Measurements from ENCODE around the gene PGA3. TPM values are rescaled to one million over a fixed set of nuclear protein-coding genes. Genes with fewer than 3 reads are reported as not detected.

PGA3 gene
- total RNA-seq, 2 donors from 2014 or later, result not detected

DNA sequence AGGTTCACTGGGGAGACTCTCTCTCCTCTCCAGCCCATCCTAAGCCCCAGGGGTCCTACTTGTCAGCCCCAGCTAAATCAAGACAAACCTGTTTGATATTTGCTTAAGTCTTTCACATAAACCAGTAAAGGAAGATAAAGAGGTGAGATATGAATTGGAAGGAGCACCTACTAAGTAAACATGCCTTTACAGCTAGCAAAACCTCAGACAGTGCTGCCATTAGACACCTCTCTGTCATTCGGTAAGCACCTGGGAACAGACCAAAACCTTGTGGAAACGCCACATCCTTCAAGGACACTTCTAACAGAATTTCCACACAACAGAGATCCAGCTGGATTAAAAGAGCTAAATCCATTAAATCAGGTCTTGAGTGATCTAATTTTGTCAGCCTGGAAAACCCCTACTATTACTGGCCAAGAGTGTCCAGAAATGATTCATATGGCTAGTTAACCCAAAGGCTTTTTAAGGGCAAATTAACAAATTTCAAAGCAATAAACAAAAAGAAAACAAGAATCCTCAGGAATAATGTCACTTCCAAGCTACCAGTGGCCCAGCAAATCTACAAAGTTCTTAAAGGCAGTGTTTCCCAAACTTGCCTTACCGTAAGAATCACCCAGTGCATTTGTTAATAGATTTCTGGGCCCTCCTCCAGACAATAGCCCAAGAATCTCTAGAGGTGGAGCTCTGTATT, 44.5 kb upstream of the PGA3 start:
- Mint-ChIP-seq H3K4me3 (peak overlapping the region; percentile 25), H3K27ac (peak overlapping the region; percentile 74), H3K36me3 (ENCODE audit: low read depth) (peaks cover 26% of the 10 kb centered on the region), H3K4me1 (peaks cover 38% of the 10 kb centered on the region), H3K9me3 (peaks cover 7% of the 10 kb centered on the region), H3K27me3 (ENCODE audit: insufficient read depth) (peaks cover 5% of the 10 kb centered on the region)
- peaks cover 2% of the 10 kb centered on the region for H3K4me1 ChIP-seq (ENCODE audit: control insufficient read depth, insufficient read depth, low read length)
- peaks cover 16% of the 10 kb centered on the region for H3K36me3 ChIP-seq (ENCODE audit: control insufficient read depth, insufficient read depth, low read length)
- WGBS, 2 experiments (ENCODE audit: insufficient coverage in 1 of 2, insufficient read length in 1 of 2), result 65 to 88% methylated on average over 3 of the region's 3 CpGs
- H3K4me3 ChIP-seq (ENCODE audit: low read length), result peak overlapping the region; percentile 57
- DNase-seq, result peak; percentile 62
- H3K9ac ChIP-seq (ENCODE audit: extremely low read depth, low read length, poor library complexity, severe bottlenecking), result no peak overlapping the region
- H3K27me3 ChIP-seq (ENCODE audit: control insufficient read depth, insufficient read depth, low read length, poor library complexity, severe bottlenecking), result no peaks in the 10 kb centered on the region
- H3K9me3 ChIP-seq (ENCODE audit: control insufficient read depth, low read length), result peaks cover 25% of the 10 kb centered on the region
- no peak overlapping the region for H3K27ac ChIP-seq (ENCODE audit: low read depth, low read length)
- TF ChIP-seq, protein P1, sequence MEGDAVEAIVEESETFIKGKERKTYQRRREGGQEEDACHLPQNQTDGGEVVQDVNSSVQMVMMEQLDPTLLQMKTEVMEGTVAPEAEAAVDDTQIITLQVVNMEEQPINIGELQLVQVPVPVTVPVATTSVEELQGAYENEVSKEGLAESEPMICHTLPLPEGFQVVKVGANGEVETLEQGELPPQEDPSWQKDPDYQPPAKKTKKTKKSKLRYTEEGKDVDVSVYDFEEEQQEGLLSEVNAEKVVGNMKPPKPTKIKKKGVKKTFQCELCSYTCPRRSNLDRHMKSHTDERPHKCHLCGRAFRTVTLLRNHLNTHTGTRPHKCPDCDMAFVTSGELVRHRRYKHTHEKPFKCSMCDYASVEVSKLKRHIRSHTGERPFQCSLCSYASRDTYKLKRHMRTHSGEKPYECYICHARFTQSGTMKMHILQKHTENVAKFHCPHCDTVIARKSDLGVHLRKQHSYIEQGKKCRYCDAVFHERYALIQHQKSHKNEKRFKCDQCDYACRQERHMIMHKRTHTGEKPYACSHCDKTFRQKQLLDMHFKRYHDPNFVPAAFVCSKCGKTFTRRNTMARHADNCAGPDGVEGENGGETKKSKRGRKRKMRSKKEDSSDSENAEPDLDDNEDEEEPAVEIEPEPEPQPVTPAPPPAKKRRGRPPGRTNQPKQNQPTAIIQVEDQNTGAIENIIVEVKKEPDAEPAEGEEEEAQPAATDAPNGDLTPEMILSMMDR (conservative IDR thresholded peaks at IDR 0.05), result no peak

DNA sequence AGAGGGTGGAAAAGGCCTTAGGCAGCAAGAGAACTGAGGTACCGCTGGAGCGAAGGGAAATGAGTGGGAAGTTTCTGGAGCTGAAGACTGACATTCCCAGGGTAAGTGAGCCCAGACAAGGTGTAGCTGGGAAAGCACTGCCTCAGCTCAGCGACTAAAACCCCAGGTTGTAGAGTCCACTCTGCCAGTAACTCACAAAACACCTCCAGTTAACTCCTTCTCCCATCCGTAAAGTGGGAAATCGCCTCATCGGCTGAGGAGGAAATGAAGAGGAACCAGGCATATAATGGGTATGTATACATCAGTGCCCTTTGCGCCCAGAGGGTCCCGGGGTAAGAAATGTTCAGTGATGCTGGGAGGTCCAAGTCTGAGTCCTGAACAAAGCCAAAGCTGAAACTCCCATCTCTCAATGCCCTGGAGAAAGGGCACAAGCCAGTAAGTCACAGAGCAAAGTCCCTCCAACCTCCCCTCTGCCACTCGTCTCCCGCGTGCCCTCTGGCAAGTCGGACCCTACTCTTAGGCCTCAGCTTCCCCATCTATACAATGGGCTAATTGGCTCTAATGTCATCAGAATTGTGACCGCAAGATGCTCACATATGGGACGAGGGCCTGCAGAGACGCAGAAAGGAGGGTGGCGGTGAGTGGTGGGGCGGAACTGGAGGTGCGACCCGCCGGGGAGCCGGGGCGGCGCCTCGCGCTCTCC, 42.7 kb upstream of the PGA3 start:
- H3K9me3 ChIP-seq (ENCODE audit: control insufficient read depth, low read length), result peaks cover 8% of the 10 kb centered on the region
- H3K36me3 Mint-ChIP-seq (ENCODE audit: low read depth), result peaks cover 13% of the 10 kb centered on the region
- TF ChIP-seq, protein P1 (conservative IDR thresholded peaks at IDR 0.05), result no peak
- H3K27ac ChIP-seq (ENCODE audit: low read depth, low read length), result no peak overlapping the region
- H3K9me3 Mint-ChIP-seq, result no peaks in the 10 kb centered on the region
- WGBS, 2 experiments (ENCODE audit: insufficient coverage in 1 of 2, insufficient read length in 1 of 2), result 37 to 64% methylated on average over 5 to 16 of the region's 25 CpGs
- peak; percentile 65 for DNase-seq
- H3K36me3 ChIP-seq (ENCODE audit: control insufficient read depth, insufficient read depth, low read length), result peaks cover 6% of the 10 kb centered on the region
- peaks cover 52% of the 10 kb centered on the region for H3K4me1 Mint-ChIP-seq
- H3K27ac Mint-ChIP-seq, result peak overlapping the region; percentile 77
- H3K27me3 ChIP-seq (ENCODE audit: control insufficient read depth, insufficient read depth, low read length, poor library complexity, severe bottlenecking), result no peaks in the 10 kb centered on the region
- no peaks in the 10 kb centered on the region for H3K27me3 Mint-ChIP-seq (ENCODE audit: insufficient read depth)
- H3K4me3 Mint-ChIP-seq, result peak overlapping the region; percentile 72
- peak overlapping the region; percentile 91 for H3K4me3 ChIP-seq (ENCODE audit: low read length)
- peak overlapping the region; percentile 54 for H3K9ac ChIP-seq (ENCODE audit: extremely low read depth, low read length, poor library complexity, severe bottlenecking)
- H3K4me1 ChIP-seq (ENCODE audit: control insufficient read depth, insufficient read depth, low read length), result peaks cover 2% of the 10 kb centered on the region

DNA sequence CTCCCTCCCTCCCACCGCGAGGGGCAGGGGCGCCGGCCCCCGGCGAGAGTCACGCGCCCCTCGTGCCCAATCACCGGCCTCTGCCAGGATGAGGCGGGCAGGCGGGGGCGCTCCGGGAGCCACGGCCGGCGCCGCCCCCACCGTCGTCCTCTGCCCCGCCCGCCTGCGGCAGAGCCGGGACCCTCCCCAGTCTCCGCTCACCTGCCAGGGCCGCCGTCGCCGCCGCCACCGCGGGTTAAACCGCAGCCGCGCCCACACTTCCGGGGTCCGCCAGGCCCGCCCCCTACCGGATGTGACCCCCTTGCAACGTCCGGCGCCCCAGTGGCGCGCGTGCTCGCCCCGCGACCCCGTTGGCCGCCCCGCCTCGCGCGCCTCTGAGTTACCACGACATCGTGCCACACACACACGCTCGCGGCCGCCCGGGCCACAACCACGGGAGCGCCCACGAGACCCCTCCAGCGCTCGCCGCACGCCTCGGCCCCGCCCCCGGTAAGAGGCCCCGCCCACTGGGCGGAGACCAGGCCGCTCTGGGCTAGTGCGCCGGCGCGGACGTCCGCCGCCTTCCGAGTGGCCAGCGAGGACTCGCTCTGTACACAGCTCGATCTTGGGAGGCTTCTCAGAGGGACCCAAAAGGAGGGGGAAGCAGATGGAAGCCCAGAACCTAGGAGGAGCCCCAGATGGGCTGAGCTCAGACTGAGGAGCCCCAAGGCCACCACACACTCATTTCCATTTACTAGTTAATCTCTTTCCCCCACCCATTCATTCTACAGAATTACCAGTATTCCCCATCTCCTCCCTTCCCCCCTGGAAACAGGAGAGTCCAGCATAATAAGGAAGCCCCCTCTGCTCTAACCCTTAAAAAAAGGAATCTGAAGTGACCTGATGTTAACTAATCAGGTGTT, 41.9 kb upstream of the PGA3 start, which contains the start of gene VPS37C:
TSS of gene VPS37C (minus strand) at position 237 of the 902 bp plus-strand sequence. CDS start 22,597 bp downstream, outside the sequence.
- H3K27ac Mint-ChIP-seq, result peak within 1 kb of the TSS; percentile 91
- peaks cover 6% of the 10 kb centered on the region for H3K36me3 ChIP-seq (ENCODE audit: control insufficient read depth, insufficient read depth, low read length)
- no peaks in the 10 kb centered on the region for H3K9me3 Mint-ChIP-seq
- H3K4me3 ChIP-seq (ENCODE audit: low read length), result peak within 1 kb of the TSS; percentile 91
- H3K27ac ChIP-seq (ENCODE audit: low read depth, low read length), result peak within 1 kb of the TSS; percentile 83
- peak; percentile 96 for DNase-seq
- H3K9ac ChIP-seq (ENCODE audit: extremely low read depth, low read length, poor library complexity, severe bottlenecking), result peak within 1 kb of the TSS; percentile 54
- TF ChIP-seq, protein P1 (conservative IDR thresholded peaks at IDR 0.05), result peak; percentile 45
- H3K27me3 ChIP-seq (ENCODE audit: control insufficient read depth, insufficient read depth, low read length, poor library complexity, severe bottlenecking), result no peaks in the 10 kb centered on the region
- H3K4me3 Mint-ChIP-seq, result peak within 1 kb of the TSS; percentile 72
- H3K4me1 ChIP-seq (ENCODE audit: control insufficient read depth, insufficient read depth, low read length), result peaks cover 2% of the 10 kb centered on the region
- WGBS, 2 experiments (ENCODE audit: insufficient coverage in 1 of 2, insufficient read length in 1 of 2), result 0% methylated on average over 5 to 85 of the region's 85 CpGs
- peaks cover 3% of the 10 kb centered on the region for H3K9me3 ChIP-seq (ENCODE audit: control insufficient read depth, low read length)
- no peaks in the 10 kb centered on the region for H3K27me3 Mint-ChIP-seq (ENCODE audit: insufficient read depth)
- peaks cover 8% of the 10 kb centered on the region for H3K36me3 Mint-ChIP-seq (ENCODE audit: low read depth)
- H3K4me1 Mint-ChIP-seq, result peaks cover 52% of the 10 kb centered on the region

Data from endodermal cell (in vitro differentiated cells).